HG02642 (cell line): ENCODE data around the gene ACAT1.
"Not testable (repeated sequence)": the region's sequence is repeated elsewhere in the genome, so short reads cannot be mapped to it uniquely, and the experiment has no call there.

Source experiments
- ATAC-seq: cut with Tn5 transposase; IDR thresholded peaks from one replicate; pipeline ENCODE4 v1.9.1; 2021; ENCODE audit warnings: mild to moderate bottlenecking; ENCODE audit not compliant: unreplicated experiment, poor library complexity

The ACAT1 gene

GRCh38 chr11:108121274-108122155 is at the start of gene ACAT1:
Gene ACAT1 (plus strand): TSS chr11:108121567. CDS start chr11:108121607, 40 bp downstream.
- ATAC-seq, result peak; percentile 98

GRCh38 chr11:108084811-108085210 is 36.6 kb upstream of the ACAT1 start:
- no peak for ATAC-seq

DNA sequence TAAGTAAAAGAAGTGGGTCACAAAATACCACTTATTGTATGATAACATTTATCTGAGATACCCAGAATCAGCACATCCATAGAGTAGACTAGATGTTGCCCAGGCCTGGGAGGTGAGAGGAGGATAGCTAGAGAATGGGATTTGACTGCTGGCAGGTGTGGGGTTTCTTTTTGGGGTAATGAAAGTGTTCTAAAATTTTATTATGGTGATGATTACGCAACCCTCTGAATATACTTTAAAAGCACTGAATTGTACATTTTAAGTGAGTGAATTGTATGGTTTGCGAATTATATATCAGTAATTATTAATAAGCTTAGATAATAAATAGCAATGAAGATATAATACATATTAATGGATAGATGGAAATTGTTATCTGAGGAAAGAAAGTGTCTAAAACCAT is 35.7 kb upstream of the ACAT1 start:
- no peak for ATAC-seq

DNA sequence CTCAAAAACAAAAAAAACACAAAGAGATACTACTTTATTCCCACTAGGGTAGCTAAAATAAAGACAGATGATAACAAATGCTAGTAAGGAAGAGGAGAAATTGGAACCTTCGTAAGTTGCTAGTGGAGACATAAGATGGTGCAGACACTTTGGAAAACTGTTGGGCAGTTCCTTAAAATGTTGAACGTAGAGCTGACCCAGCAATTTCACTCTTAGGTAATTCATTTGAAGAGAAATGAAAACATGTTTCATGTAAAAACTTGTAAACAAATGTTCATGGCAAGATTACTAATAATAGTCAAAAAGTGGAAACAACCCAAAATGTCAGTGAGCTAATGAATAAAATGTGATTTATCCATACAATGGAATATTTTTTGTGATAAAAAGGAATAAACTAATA is 29.2 kb upstream of the ACAT1 start:
- no peak for ATAC-seq

DNA sequence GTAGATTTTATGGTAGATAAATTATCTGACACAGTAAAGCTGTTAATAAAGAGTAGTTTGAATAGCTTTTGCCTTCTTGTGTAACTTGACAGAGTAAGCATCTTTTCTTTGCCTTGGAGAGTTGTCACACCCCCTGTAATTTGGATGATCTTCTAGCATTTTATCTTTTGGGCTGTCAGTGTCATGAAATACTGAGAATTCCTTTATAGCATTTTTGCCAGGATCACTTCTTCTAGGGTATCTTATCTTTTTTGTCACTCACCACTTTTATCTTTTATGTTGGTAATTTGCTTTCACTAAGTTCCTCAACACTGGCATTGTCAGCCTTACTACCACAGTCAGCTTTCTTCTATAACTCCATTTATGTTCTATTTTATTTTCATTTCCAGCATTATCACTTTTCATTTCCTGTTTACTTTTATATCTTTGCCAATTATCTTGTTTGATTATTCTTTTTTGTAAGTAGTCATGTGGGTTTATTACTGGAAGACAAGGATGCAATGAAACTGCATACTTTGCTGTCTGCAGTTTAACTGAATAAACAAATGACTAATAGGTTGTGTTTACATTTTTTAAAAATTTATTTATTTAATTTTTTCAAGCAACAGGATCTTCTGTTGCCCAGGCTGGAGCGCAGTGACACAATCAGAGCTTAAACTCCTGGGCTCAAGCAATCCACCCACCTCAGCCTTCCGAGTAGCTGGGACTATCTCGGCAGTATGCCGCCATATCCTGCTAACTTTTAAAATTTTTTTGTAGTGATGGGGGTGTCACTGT is 28.1 kb upstream of the ACAT1 start:
- ATAC-seq, result no peak

DNA sequence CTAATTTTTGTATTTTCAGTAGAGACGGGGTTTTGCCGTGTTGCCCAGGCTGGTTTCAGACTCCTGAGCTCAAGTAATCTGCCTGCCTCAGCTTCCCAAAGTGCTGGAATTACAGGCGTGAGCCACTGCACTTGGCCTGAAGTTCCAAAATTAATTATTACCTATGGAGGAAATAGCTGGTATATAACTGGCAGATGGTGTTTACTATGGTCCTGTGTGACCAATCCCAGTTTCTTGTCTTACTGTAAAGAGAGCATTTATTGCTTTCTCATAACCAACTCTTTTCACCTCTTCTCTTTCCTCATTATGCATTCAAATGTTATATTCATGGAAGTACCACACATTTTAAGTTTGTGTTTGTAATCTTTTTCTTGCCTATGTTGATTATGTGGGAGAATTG is 24.2 kb upstream of the ACAT1 start:
- no peak for ATAC-seq

- ATAC-seq, result no peak
Observed at GRCh38 chr11:108101090-108101775, 20.1 kb upstream of the ACAT1 start.

DNA sequence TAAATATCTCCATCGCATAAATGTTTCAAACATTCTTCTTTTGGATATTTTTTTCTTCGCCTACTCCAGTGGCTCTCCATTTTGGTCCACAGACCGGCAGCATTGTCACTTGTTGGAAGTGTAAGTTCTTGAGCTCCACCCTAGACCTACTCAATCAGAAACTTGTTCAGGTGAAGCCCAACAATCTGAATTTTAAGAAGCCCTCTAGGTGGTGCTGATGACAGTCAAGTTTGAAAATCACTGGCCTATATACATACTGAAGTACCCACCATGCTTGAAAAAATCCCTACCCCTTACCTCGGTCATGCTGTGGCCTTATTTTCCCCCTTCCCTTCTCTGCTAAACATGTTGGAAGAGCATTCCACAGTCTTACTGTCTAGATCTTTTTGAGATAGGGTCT is 10.2 kb upstream of the ACAT1 start:
- ATAC-seq, result no peak

DNA sequence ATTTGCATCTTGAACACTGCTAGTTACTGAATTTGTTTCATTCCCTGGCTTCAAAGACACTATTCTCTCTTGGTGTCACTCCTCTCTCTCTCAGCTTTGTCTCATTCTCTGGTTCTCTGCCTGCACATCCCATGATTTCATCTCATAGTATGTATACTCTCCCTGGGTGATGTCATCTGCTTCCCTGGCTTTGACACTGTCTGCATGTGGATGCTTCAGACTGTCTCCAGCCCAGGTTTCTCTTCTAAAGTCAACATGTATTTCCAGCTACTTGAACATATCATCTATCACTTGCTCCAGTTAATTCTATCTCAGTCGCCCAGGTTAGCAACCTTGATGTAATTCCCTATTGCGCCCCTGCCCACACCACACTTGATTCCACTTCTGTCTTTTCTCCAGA is 9.3 kb upstream of the ACAT1 start:
- ATAC-seq, result no peak

GRCh38 chr11:108115500-108116140 is 5.7 kb upstream of the ACAT1 start:
- ATAC-seq, result no peak

DNA sequence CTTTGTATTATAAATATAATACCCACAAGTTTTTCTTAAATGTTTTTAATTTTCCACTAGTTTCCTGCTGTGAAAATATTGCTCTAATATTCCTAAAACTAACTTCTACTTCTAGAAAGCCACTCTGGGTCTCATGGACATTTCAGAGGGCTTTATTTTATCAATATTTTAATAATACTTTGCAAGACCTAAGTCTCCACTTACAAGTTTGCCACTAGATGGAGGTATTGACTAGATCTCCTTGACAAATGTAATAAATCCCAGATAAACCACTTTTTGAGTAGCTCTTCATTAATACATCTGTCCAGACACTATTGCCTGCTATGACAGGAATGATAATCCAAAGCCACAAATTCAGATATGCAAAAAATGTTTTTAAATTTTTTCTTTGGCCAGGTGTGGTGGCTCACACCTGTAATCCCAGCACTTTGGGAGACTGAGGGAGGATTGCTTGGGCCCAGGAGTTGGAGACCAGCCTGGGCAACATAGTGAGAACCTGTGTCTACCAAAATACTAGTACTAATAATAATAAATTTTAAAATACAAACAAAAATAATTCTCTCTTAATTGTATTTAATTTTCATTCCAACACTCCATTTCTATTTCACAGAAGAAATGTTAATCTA is 3.5 kb upstream of the ACAT1 start:
- no peak for ATAC-seq

- ATAC-seq, result not testable (repeated sequence)
Observed at GRCh38 chr11:108120936-108121273, 462 bp upstream of the ACAT1 start.

GRCh38 chr11:108122166-108122628 is 830 bp downstream of the ACAT1 start:
- ATAC-seq, result no peak

DNA sequence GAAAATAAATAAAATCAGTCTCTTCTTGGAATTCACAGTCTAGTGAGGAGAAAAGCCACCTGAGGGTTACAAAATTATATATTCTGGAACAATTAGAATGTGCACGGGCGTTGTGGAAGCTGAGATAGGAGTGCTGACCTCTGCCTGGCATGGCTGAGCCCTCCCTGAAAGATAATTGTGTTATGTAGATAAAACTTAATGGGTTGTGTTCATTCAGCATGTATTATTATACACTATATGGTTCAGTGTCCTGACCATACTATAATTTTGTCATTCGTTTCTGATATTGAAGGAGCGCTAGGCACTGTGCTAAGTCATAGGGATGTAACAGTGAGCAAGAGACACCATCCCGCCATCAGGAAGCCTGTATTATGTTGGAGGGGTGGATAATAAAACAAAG is 3.7 kb downstream of the ACAT1 start:
- ATAC-seq, result no peak

DNA sequence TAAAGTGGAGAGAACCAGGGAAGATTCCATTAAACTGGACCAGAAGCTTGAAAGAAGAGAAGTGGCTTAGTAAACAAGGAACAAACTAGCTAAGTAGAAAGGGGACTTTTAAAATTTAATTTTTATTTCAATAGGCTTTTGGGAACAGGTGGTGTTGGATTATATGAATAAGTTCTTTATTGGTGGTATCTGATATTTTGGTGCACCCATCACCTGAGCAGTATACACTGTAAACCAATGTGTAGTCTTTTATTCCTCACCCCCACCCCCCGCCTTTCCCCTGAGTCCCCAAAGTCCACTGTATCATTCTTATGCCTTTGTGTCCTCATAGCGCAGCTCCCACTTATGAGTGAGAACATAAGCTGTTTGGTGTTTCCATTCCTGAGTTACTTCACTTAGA is 7.4 kb downstream of the ACAT1 start:
- no peak for ATAC-seq

GRCh38 chr11:108131993-108132392 is 10.6 kb downstream of the ACAT1 start:
- ATAC-seq, result no peak

- not testable (repeated sequence) for ATAC-seq
Observed at GRCh38 chr11:108132993-108133538, 11.7 kb downstream of the ACAT1 start.

- ATAC-seq, result peak; percentile 55
Observed at GRCh38 chr11:108135845-108136544, 14.6 kb downstream of the ACAT1 start.

GRCh38 chr11:108137212-108137611 is 15.8 kb downstream of the ACAT1 start:
- no peak for ATAC-seq
